GM18861 (cell line): ENCODE data around the gene DOCK9.

Experiments
- ATAC-seq: cut with Tn5 transposase; IDR thresholded peaks from one replicate; pipeline ENCODE4 v1.9.1; 2021; ENCODE audit not compliant: unreplicated experiment

The DOCK9 gene

GRCh38 chr13:98889419-98890085 is 88.3 kb downstream of the DOCK9 start:
- no peak for ATAC-seq

GRCh38 chr13:98888890-98889279 is 89.0 kb downstream of the DOCK9 start:
- ATAC-seq: no peak

GRCh38 chr13:98888222-98888889 is 89.5 kb downstream of the DOCK9 start:
- no peak for ATAC-seq

- no peak for ATAC-seq
Measured at GRCh38 chr13:98886587-98887230, 91.2 kb downstream of the DOCK9 start.

GRCh38 chr13:98885600-98885999 is 92.3 kb downstream of the DOCK9 start:
- no peak for ATAC-seq

GRCh38 chr13:98883998-98884397 is 93.9 kb downstream of the DOCK9 start:
- ATAC-seq: no peak

GRCh38 chr13:98881390-98881789 is 96.5 kb downstream of the DOCK9 start:
- ATAC-seq: no peak

- ATAC-seq: no peak
Measured at GRCh38 chr13:98880677-98881076, 97.2 kb downstream of the DOCK9 start.

GRCh38 chr13:98879957-98880356 is 97.9 kb downstream of the DOCK9 start:
- no peak for ATAC-seq

- ATAC-seq: no peak
Measured at GRCh38 chr13:98879127-98879520, 98.7 kb downstream of the DOCK9 start.

GRCh38 chr13:98878486-98879126 is 99.3 kb downstream of the DOCK9 start:
- ATAC-seq: no peak

- no peak for ATAC-seq
Measured at GRCh38 chr13:98877936-98878335, 99.9 kb downstream of the DOCK9 start.

GRCh38 chr13:98877466-98877865 is 100.4 kb downstream of the DOCK9 start:
- ATAC-seq: no peak

- ATAC-seq: peak; percentile 85
Measured at GRCh38 chr13:98875146-98875729, 102.6 kb downstream of the DOCK9 start.

GRCh38 chr13:98874029-98874397 is 103.9 kb downstream of the DOCK9 start:
- no peak for ATAC-seq

- no peak for ATAC-seq
Measured at GRCh38 chr13:98873377-98874028, 104.4 kb downstream of the DOCK9 start.

- ATAC-seq: no peak
Measured at GRCh38 chr13:98871727-98872126, 106.1 kb downstream of the DOCK9 start.

- no peak for ATAC-seq
Measured at GRCh38 chr13:98869408-98870090, 108.3 kb downstream of the DOCK9 start.

GRCh38 chr13:98868932-98869331 is 108.9 kb downstream of the DOCK9 start:
- ATAC-seq: no peak

GRCh38 chr13:98866882-98867281 is 111.0 kb downstream of the DOCK9 start:
- ATAC-seq: no peak
